GM19438 (cell line): ENCODE measurements around the gene AKAP13.
A peak's percentile ranks its signal among the peaks of the same experiment; 100 is the strongest.

Source experiments
- ATAC-seq: cut with Tn5 transposase; IDR thresholded peaks from one replicate; pipeline ENCODE4 v1.9.1; 2021; ENCODE audit warnings: low read depth; ENCODE audit not compliant: unreplicated experiment

AKAP13 gene

GRCh38 chr15:85609492-85609891, 229.1 kb downstream of the AKAP13 start:
- ATAC-seq, result no peak

GRCh38 chr15:85611361-85611760, 231.0 kb downstream of the AKAP13 start:
- ATAC-seq, result no peak

GRCh38 chr15:85614059-85614458, 233.7 kb downstream of the AKAP13 start:
- no peak for ATAC-seq

- ATAC-seq, result no peak
These were observed 235.5 kb downstream of the AKAP13 start for GRCh38 chr15:85615930-85616329.

GRCh38 chr15:85616549-85617110, 236.2 kb downstream of the AKAP13 start:
- ATAC-seq, result no peak

- no peak for ATAC-seq
These were observed 237.8 kb downstream of the AKAP13 start for GRCh38 chr15:85618228-85618505.

GRCh38 chr15:85618956-85619491, 238.6 kb downstream of the AKAP13 start:
- ATAC-seq, result no peak

- no peak for ATAC-seq
These were observed 239.7 kb downstream of the AKAP13 start for GRCh38 chr15:85619992-85620689.

GRCh38 chr15:85620690-85621049, 240.3 kb downstream of the AKAP13 start:
- no peak for ATAC-seq

GRCh38 chr15:85621094-85621493, 240.7 kb downstream of the AKAP13 start:
- no peak for ATAC-seq

GRCh38 chr15:85622221-85622831, 241.9 kb downstream of the AKAP13 start:
- ATAC-seq, result no peak

GRCh38 chr15:85623315-85624049, 243.1 kb downstream of the AKAP13 start:
- ATAC-seq, result no peak

GRCh38 chr15:85624291-85624801, 243.9 kb downstream of the AKAP13 start:
- ATAC-seq, result no peak

- no peak for ATAC-seq
These were observed 244.9 kb downstream of the AKAP13 start for GRCh38 chr15:85625166-85625830.

- peak; percentile 73 for ATAC-seq
These were observed 245.5 kb downstream of the AKAP13 start for GRCh38 chr15:85625856-85626255.

- ATAC-seq, result no peak
These were observed 247.0 kb downstream of the AKAP13 start for GRCh38 chr15:85627213-85627935.

GRCh38 chr15:85630311-85630710, 249.9 kb downstream of the AKAP13 start:
- no peak for ATAC-seq

- ATAC-seq, result no peak
These were observed 250.6 kb downstream of the AKAP13 start for GRCh38 chr15:85631018-85631417.

GRCh38 chr15:85632014-85632413, 251.6 kb downstream of the AKAP13 start:
- ATAC-seq, result no peak

GRCh38 chr15:85633859-85634258, 253.5 kb downstream of the AKAP13 start:
- ATAC-seq, result no peak
